HG03469 (cell line): ENCODE measurements around the gene TICRR.
"Not testable (repeated sequence)": the region's sequence is repeated elsewhere in the genome, so short reads cannot be mapped to it uniquely, and the experiment has no call there.

Experiments
- ATAC-seq: cut with Tn5 transposase; IDR thresholded peaks from one replicate; pipeline ENCODE4 v1.9.1; 2021; ENCODE audit warnings: mild to moderate bottlenecking, moderate library complexity, moderate number of reproducible peaks; ENCODE audit not compliant: unreplicated experiment

Gene TICRR

GRCh38 chr15:89575146-89575655 lies at the start of gene TICRR:
Gene TICRR, plus strand, starts transcription at chr15:89575469. Its CDS starts 118 bp downstream, at chr15:89575587.
- peak; percentile 85 for ATAC-seq

- no peak for ATAC-seq
Observed at GRCh38 chr15:89526181-89526580, 49.1 kb upstream of the TICRR start.

- ATAC-seq = no peak
Observed at GRCh38 chr15:89526601-89527441, 48.4 kb upstream of the TICRR start.

GRCh38 chr15:89528757-89529352 lies 46.4 kb upstream of the TICRR start:
- no peak for ATAC-seq

- ATAC-seq = no peak
Observed at GRCh38 chr15:89530976-89531375, 44.3 kb upstream of the TICRR start.

GRCh38 chr15:89531796-89532537 lies 43.3 kb upstream of the TICRR start:
- no peak for ATAC-seq

- no peak for ATAC-seq
Observed at GRCh38 chr15:89533861-89534544, 41.3 kb upstream of the TICRR start.

- no peak for ATAC-seq
Observed at GRCh38 chr15:89539027-89539426, 36.2 kb upstream of the TICRR start.

- ATAC-seq = no peak
Observed at GRCh38 chr15:89542369-89542768, 32.9 kb upstream of the TICRR start.

- ATAC-seq = no peak
Observed at GRCh38 chr15:89543389-89543788, 31.9 kb upstream of the TICRR start.

GRCh38 chr15:89549138-89549537 lies 26.1 kb upstream of the TICRR start:
- not testable (repeated sequence) for ATAC-seq

- no peak for ATAC-seq
Observed at GRCh38 chr15:89550427-89550826, 24.8 kb upstream of the TICRR start.

- peak; percentile 48 for ATAC-seq
Observed at GRCh38 chr15:89551550-89551949, 23.7 kb upstream of the TICRR start.

GRCh38 chr15:89553632-89554031 lies 21.6 kb upstream of the TICRR start:
- no peak for ATAC-seq

- no peak for ATAC-seq
Observed at GRCh38 chr15:89554247-89554646, 21.0 kb upstream of the TICRR start.

- ATAC-seq = no peak
Observed at GRCh38 chr15:89555768-89556167, 19.5 kb upstream of the TICRR start.

- no peak for ATAC-seq
Observed at GRCh38 chr15:89556413-89557262, 18.6 kb upstream of the TICRR start.

GRCh38 chr15:89559769-89560264 lies 15.5 kb upstream of the TICRR start:
- no peak for ATAC-seq

- no peak for ATAC-seq
Observed at GRCh38 chr15:89566181-89566580, 9.1 kb upstream of the TICRR start.
